ENCODE measurements around the gene CRK.

GRCh38 chr17:1377334-1377733 is 78.7 kb downstream of the CRK start:
- TF ChIP-seq CTCF (IDR thresholded peaks at IDR 0.05; ENCODE audit: low read length) = no peak
- no peak for TF ChIP-seq EZH2 (optimal IDR thresholded peaks at IDR 0.05; ENCODE audit: low read depth, low read length)

All from MM.1S (cell line).